ENCODE data around the gene IRAK2.

IRAK2 gene

GRCh38 chr3:10164546-10165393 is at the start of gene IRAK2:
IRAK2 (plus strand) TSS chr3:10164919; CDS start chr3:10164955, 36 bp downstream.
- H3K27me3 ChIP-seq, result no peaks in the 10 kb centered on the region
- H3K4me1 ChIP-seq (ENCODE audit: control insufficient read depth in 1 of 2, insufficient read depth in 1 of 2, low read depth in 1 of 2, low read length in 1 of 2), result peaks cover 47 to 48% of the 10 kb centered on the region in 2 experiments
- H3K4me3 ChIP-seq (ENCODE audit: low read depth in 1 of 2, low read length in 1 of 2), result peak within 1 kb of the TSS; percentile 91 to 99
- H3K36me3 ChIP-seq, result no peaks in the 10 kb centered on the region
- peak within 1 kb of the TSS; percentile 83 for H3K27ac ChIP-seq
- TF ChIP-seq CTCF (IDR thresholded peaks at IDR 0.05), result peak; percentile 98
- H3K9me3 ChIP-seq, result no peaks in the 10 kb centered on the region

GRCh38 chr3:10115326-10116137 is 49.2 kb upstream of the IRAK2 start, which contains the start of gene BRK1:
BRK1 (plus strand) TSS chr3:10115675; CDS start chr3:10115702, 27 bp downstream.
- Histone ChIP-seq H3K4me1 (ENCODE audit: control insufficient read depth in 1 of 2, insufficient read depth in 1 of 2, low read depth in 1 of 2, low read length in 1 of 2) (peaks cover 20 to 21% of the 10 kb centered on the region in 2 experiments), H3K27ac (peak within 1 kb of the TSS; percentile 86), H3K4me3 (ENCODE audit: low read depth in 1 of 2, low read length in 1 of 2) (peak within 1 kb of the TSS; percentile 85), H3K27me3 (no peaks in the 10 kb centered on the region), H3K36me3 (peaks cover 3% of the 10 kb centered on the region), H3K9me3 (no peaks in the 10 kb centered on the region)
- peak; percentile 37 for TF ChIP-seq CTCF (IDR thresholded peaks at IDR 0.05)

GRCh38 chr3:10116138-10116460 is 48.6 kb upstream of the IRAK2 start:
- peak overlapping the region; percentile 86 for H3K27ac ChIP-seq
- TF ChIP-seq CTCF (IDR thresholded peaks at IDR 0.05), result no peak
- H3K4me3 ChIP-seq (ENCODE audit: low read depth in 1 of 2, low read length in 1 of 2), result peak overlapping the region; percentile 85
- no peaks in the 10 kb centered on the region for H3K9me3 ChIP-seq
- H3K27me3 ChIP-seq, result no peaks in the 10 kb centered on the region
- H3K4me1 ChIP-seq (ENCODE audit: control insufficient read depth in 1 of 2, insufficient read depth in 1 of 2, low read depth in 1 of 2, low read length in 1 of 2), result peaks cover 20 to 21% of the 10 kb centered on the region in 2 experiments
- H3K36me3 ChIP-seq, result peaks cover 3% of the 10 kb centered on the region

- H3K4me3 ChIP-seq (ENCODE audit: low read depth in 1 of 2, low read length in 1 of 2), result peak overlapping the region in 1 of 2 experiments; percentile 85
- no peak for TF ChIP-seq CTCF (IDR thresholded peaks at IDR 0.05)
- peaks cover 4% of the 10 kb centered on the region for H3K36me3 ChIP-seq
- no peaks in the 10 kb centered on the region for H3K27me3 ChIP-seq
- no peak overlapping the region for H3K27ac ChIP-seq
- no peaks in the 10 kb centered on the region for H3K9me3 ChIP-seq
- H3K4me1 ChIP-seq (ENCODE audit: control insufficient read depth in 1 of 2, insufficient read depth in 1 of 2, low read depth in 1 of 2, low read length in 1 of 2), result peaks cover 20 to 21% of the 10 kb centered on the region in 2 experiments
These were observed 47.8 kb upstream of the IRAK2 start for GRCh38 chr3:10116928-10117327.

- H3K4me1 ChIP-seq (ENCODE audit: control insufficient read depth in 1 of 2, insufficient read depth in 1 of 2, low read depth in 1 of 2, low read length in 1 of 2), result peaks cover 20 to 21% of the 10 kb centered on the region in 2 experiments
- no peak overlapping the region for H3K27ac ChIP-seq
- no peaks in the 10 kb centered on the region for H3K9me3 ChIP-seq
- no peak for TF ChIP-seq CTCF (IDR thresholded peaks at IDR 0.05)
- H3K36me3 ChIP-seq, result peaks cover 10% of the 10 kb centered on the region
- H3K4me3 ChIP-seq (ENCODE audit: low read depth in 1 of 2, low read length in 1 of 2), result no peak overlapping the region
- no peaks in the 10 kb centered on the region for H3K27me3 ChIP-seq
These were observed 45.3 kb upstream of the IRAK2 start for GRCh38 chr3:10119376-10119775.
